ENCODE measurements around the gene KPNA1.

KPNA1 gene

DNA sequence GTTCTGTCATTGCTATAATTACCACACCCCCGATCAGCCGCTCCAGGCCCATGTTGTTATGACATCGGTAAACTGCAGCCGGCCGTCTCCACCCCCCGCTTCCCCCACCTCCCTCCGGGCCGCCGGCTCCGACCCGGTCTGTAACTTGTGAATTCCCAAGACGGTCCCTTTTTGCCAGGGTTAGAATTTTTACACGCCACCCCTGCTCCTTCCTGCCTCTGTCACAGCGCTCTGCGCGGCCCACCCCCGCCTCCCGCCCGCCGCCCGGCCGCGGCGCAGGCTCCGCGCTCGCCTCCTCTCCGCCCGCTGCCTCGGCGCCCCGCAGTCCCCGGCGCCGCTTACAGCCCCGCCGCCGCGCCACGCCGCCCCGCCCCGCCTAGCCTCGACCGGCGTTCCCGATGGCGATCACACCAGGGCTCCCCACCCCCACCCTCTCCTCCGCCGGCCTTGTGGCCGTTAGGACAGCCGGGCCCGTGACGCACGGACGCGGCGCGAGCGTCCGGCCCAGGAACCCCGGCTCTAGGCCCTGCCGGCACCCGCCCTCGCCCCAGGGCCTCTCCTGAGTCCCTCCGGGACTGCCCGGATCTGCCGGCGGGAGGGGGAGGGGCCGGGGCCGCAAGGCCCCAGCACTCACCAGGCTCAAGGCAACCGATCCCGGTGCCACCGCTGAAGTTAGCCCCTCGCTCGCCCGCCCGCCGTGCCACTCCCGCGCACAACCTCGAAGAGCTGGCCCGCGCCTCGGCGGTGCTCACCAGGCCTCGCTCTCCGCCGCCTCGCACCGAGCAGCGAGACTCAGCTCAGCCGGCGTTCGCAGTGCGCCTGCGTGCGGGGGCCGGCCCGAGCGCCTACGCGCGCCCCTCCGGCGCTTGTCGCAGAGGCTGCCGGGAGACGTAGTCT is at the start of gene KPNA1:
TSS of gene KPNA1 (minus strand) at position 817 of the 897 bp plus-strand sequence. CDS start 18,374 bp downstream, outside the sequence.
- peaks cover 11% of the 10 kb centered on the region for H3K4me1 ChIP-seq (ENCODE audit: low read depth, poor library complexity, severe bottlenecking)
- no peaks in the 10 kb centered on the region for H3K27me3 ChIP-seq (ENCODE audit: insufficient read depth, low read depth)
- H2AFZ ChIP-seq (ENCODE audit: low read depth), result peak within 1 kb of the TSS; percentile 61
- peak within 1 kb of the TSS; percentile 89 for H3K27ac ChIP-seq
- TF ChIP-seq CTCF (conservative IDR thresholded peaks at IDR 0.05; ENCODE audit: low read depth, low read length), result no peak
- H4K20me1 ChIP-seq (ENCODE audit: insufficient read depth), result peaks cover 34% of the 10 kb centered on the region
- peak within 1 kb of the TSS; percentile 91 for H3K9ac ChIP-seq
- peak within 1 kb of the TSS; percentile 75 for H3K4me2 ChIP-seq
- no peaks in the 10 kb centered on the region for H3K36me3 ChIP-seq (ENCODE audit: insufficient read depth)
- H3K79me2 ChIP-seq (ENCODE audit: insufficient read depth, low read depth), result peaks cover 46% of the 10 kb centered on the region
- peak within 1 kb of the TSS; percentile 31 for H3K4me3 ChIP-seq (IDR thresholded peaks at IDR 0.05; ENCODE audit: insufficient read depth, low read depth, low read length)

DNA sequence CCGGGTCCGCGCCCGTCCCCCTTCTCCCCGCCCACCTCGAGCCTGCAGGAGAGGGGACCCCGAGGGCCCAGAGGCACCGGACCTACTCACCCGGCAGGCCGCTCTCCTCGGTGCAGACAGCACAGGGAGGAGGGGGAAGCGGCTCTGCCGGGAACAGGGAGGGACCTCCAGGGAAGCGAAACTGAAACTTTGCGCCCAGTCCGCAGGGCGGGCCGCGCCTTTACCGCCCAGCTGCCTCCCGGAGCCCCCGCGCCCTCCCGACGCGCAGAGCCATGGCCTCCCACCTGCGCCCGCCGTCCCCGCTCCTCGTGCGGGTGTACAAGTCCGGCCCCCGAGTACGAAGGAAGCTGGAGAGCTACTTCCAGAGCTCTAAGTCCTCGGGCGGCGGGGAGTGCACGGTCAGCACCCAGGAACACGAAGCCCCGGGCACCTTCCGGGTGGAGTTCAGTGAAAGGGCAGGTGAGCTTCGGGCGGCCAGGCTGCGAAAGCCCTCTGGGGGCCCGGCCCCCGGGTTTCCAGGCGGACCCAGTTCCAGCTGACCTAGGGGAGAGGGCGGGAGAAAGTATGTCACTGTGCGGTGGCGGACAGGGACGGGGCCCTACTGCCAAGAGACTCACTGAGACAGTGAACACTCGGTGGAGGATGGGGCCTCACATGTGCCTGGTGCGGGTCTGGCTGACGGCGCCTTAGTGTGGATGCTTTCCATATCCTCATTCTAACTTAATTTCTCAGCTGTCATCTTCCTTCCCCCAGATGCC is 49.6 kb upstream of the KPNA1 start, which contains the start of the genes DTX3L and PARP9:
TSS of gene DTX3L (plus strand) at position 184 of the 758 bp plus-strand sequence. CDS start at position 273, 89 bp downstream.
TSS of gene PARP9 (minus strand) at position 146 of the 758 bp plus-strand sequence. CDS start 4,680 bp downstream, outside the sequence.
- Histone ChIP-seq H3K9ac (peak within 1 kb of the TSS; percentile 91), H3K36me3 (ENCODE audit: insufficient read depth) (no peaks in the 10 kb centered on the region), H3K27ac (peak within 1 kb of the TSS; percentile 29; the same call in 1 of the 2 replicates), H2AFZ (ENCODE audit: low read depth) (peak within 1 kb of the TSS; percentile 96), H4K20me1 (ENCODE audit: insufficient read depth) (no peaks in the 10 kb centered on the region), H3K4me2 (peak within 1 kb of the TSS; percentile 89), H3K4me1 (ENCODE audit: low read depth, poor library complexity, severe bottlenecking) (peaks cover 11% of the 10 kb centered on the region), H3K4me3 (IDR thresholded peaks at IDR 0.05; ENCODE audit: insufficient read depth, low read depth, low read length) (peak within 1 kb of the TSS; percentile 98), H3K79me2 (ENCODE audit: insufficient read depth, low read depth) (no peaks in the 10 kb centered on the region; the same call in 1 of the 2 replicates), H3K27me3 (ENCODE audit: insufficient read depth, low read depth) (no peaks in the 10 kb centered on the region)
- no peak for TF ChIP-seq CTCF (conservative IDR thresholded peaks at IDR 0.05; ENCODE audit: low read depth, low read length)

GRCh38 chr3:122563717-122564025 is 48.9 kb upstream of the KPNA1 start:
- Histone ChIP-seq H2AFZ (ENCODE audit: low read depth) (peak overlapping the region; percentile 96), H3K4me2 (peak overlapping the region; percentile 89), H3K79me2 (ENCODE audit: insufficient read depth, low read depth) (no peaks in the 10 kb centered on the region; the same call in 1 of the 2 replicates), H3K4me1 (ENCODE audit: low read depth, poor library complexity, severe bottlenecking) (peaks cover 11% of the 10 kb centered on the region), H3K27me3 (ENCODE audit: insufficient read depth, low read depth) (no peaks in the 10 kb centered on the region), H3K4me3 (IDR thresholded peaks at IDR 0.05; ENCODE audit: insufficient read depth, low read depth, low read length) (no peak overlapping the region), H3K27ac (peak overlapping the region; percentile 29; the same call in 1 of the 2 replicates), H3K36me3 (ENCODE audit: insufficient read depth) (no peaks in the 10 kb centered on the region), H4K20me1 (ENCODE audit: insufficient read depth) (no peaks in the 10 kb centered on the region), H3K9ac (peak overlapping the region; percentile 91)
- TF ChIP-seq CTCF (conservative IDR thresholded peaks at IDR 0.05; ENCODE audit: low read depth, low read length), result no peak

DNA sequence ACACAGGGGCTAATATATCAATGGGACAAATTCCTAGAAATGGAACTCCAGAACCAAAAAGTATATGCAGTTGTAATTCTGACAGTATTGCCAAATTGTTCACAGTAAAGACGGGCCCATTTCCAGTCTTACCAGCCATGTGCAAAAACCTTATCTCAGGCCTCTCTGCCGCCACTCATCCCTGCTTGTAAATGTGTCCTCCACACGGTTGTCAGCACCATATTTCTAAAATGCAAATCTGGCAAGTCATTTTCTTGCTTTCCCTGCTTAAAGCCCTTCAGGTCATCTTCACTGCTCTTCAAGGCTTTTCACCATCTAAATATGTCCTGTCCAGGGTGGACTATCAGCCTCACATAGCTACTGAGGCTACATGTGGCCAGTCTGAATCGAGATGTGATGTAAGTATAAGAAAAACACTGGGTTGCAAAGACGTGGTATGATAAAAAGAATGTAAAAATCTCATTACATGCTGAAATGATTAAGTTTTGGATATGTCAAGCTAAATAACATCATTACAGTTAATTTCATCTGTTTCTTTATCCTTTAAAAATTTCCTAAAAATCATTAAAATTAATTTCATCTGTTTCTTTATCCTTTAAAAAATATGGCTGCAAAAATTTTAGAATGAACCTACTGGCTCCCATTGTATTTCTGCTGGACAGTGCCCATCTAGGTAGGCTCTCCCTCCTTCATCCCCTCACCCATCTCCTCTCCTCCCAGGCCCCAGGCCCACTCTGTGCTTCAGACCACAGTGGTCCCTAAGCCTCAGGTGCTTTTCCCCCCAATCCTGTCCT is 48.4 kb upstream of the KPNA1 start:
- Histone ChIP-seq H3K4me3 (IDR thresholded peaks at IDR 0.05; ENCODE audit: insufficient read depth, low read depth, low read length) (no peak overlapping the region), H2AFZ (ENCODE audit: low read depth) (peak overlapping the region; percentile 96; the same call in 1 of the 2 replicates), H3K9ac (no peak overlapping the region), H3K4me1 (ENCODE audit: low read depth, poor library complexity, severe bottlenecking) (peaks cover 11% of the 10 kb centered on the region), H4K20me1 (ENCODE audit: insufficient read depth) (no peaks in the 10 kb centered on the region), H3K79me2 (ENCODE audit: insufficient read depth, low read depth) (no peaks in the 10 kb centered on the region; the same call in 1 of the 2 replicates), H3K27me3 (ENCODE audit: insufficient read depth, low read depth) (no peaks in the 10 kb centered on the region), H3K36me3 (ENCODE audit: insufficient read depth) (no peaks in the 10 kb centered on the region), H3K27ac (no peak overlapping the region), H3K4me2 (peak overlapping the region; percentile 89; the same call in 1 of the 2 replicates)
- no peak for TF ChIP-seq CTCF (conservative IDR thresholded peaks at IDR 0.05; ENCODE audit: low read depth, low read length)
